Measurements from ENCODE around the gene COL4A5. TPM values are rescaled to one million over a fixed set of nuclear protein-coding genes. Genes with fewer than 3 reads are reported as not detected.

The COL4A5 gene
- total and polyA plus RNA-seq, 2 experiments from 2014 or later, result 28.6 to 99.0 TPM

DNA sequence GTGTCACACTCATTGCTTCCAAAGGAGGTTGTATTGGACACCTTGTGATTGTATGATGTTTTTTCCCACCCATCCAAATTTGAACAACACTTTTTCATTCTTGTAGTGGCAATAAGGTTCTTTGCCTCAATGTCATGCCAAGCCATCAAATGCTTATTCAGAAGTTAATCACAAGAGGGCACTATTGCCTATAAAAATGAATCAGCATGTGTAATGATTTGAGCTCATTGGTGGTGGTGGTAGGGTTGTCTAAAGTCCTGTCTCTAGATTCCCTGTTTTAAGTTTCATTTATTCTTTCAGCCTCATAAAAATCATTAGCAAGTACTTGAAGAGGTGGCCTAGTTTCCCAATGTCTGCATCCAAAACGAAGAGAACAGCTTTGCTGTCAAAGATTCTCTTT lies 259.7 kb downstream of the COL4A5 start:
- 38% methylated on average over 1 of the region's 1 CpG for WGBS (ENCODE audit: low lambda C conversion rate, missing lambda C conversion rate)
- Histone ChIP-seq H3K27me3 (no peaks in the 10 kb centered on the region), H3K4me2 (no peak overlapping the region), H4K20me1 (ENCODE audit: insufficient read depth, poor library complexity, severe bottlenecking) (no peaks in the 10 kb centered on the region), H3K27ac (no peak overlapping the region), H3K4me1 (ENCODE audit: insufficient read depth) (no peaks in the 10 kb centered on the region), H2AFZ (no peak overlapping the region), H3K36me3 (replicated peaks; ENCODE audit: insufficient read depth, low read depth) (no peaks in the 10 kb centered on the region), H3K9me2 (replicated peaks; ENCODE audit: insufficient read depth) (no peaks in the 10 kb centered on the region), H3K9me3 (ENCODE audit: low read depth) (no peaks in the 10 kb centered on the region), H3K4me3 (no peak overlapping the region), H3K79me2 (no peaks in the 10 kb centered on the region)
- DNase-seq (ENCODE audit: low spot score), result peak; percentile 30
- TF ChIP-seq CTCF (IDR thresholded peaks at IDR 0.05; ENCODE audit: poor library complexity), result peak; percentile 56
- no peak for TF ChIP-seq EZH2 (IDR thresholded peaks at IDR 0.05; ENCODE audit: borderline replicate concordance)

GRCh38 chrX:108701633-108702032 lies 262.0 kb downstream of the COL4A5 start:
- WGBS (ENCODE audit: low lambda C conversion rate, missing lambda C conversion rate), result 64% methylated on average over 2 of the region's 2 CpGs
- H3K79me2 ChIP-seq, result no peaks in the 10 kb centered on the region
- no peaks in the 10 kb centered on the region for H4K20me1 ChIP-seq (ENCODE audit: insufficient read depth, poor library complexity, severe bottlenecking)
- no peak overlapping the region for H3K27ac ChIP-seq
- H3K27me3 ChIP-seq, result no peaks in the 10 kb centered on the region
- no peak overlapping the region for H2AFZ ChIP-seq
- no peaks in the 10 kb centered on the region for H3K9me2 ChIP-seq (replicated peaks; ENCODE audit: insufficient read depth)
- H3K9me3 ChIP-seq (ENCODE audit: low read depth), result no peaks in the 10 kb centered on the region
- no peak for DNase-seq (ENCODE audit: low spot score)
- TF ChIP-seq EZH2phosphoT487 (IDR thresholded peaks at IDR 0.05; ENCODE audit: low read depth, severe bottlenecking, unreplicated experiment), result no peak
- no peak for TF ChIP-seq CTCF (IDR thresholded peaks at IDR 0.05; ENCODE audit: poor library complexity)
- TF ChIP-seq EZH2 (IDR thresholded peaks at IDR 0.05; ENCODE audit: borderline replicate concordance), result no peak
- no peak overlapping the region for H3K4me2 ChIP-seq
- H3K4me1 ChIP-seq (ENCODE audit: insufficient read depth), result no peaks in the 10 kb centered on the region
- no peaks in the 10 kb centered on the region for H3K36me3 ChIP-seq (replicated peaks; ENCODE audit: insufficient read depth, low read depth)
- no peak overlapping the region for H3K4me3 ChIP-seq

DNA sequence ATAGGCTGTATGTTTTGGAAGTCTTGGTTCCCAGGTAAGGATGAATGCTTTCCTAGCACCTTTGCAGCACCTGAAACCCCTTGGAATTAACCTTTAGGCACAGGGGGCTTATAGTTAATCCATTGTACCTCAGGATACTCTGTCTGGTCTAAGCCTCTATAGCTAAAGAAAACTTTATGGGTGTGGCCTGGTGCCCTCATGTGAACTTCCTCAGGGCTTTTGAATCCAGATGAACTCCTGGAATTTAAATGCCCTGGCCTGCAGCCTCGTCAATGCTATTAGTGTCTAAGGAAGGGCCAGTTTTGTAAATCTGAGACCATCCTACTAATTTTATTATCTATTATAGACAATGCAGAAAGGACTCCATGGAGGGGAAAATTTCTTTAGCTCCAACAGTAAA lies 262.9 kb downstream of the COL4A5 start:
- H2AFZ ChIP-seq, result no peak overlapping the region
- no peak overlapping the region for H3K4me2 ChIP-seq
- H3K4me3 ChIP-seq, result no peak overlapping the region
- H4K20me1 ChIP-seq (ENCODE audit: insufficient read depth, poor library complexity, severe bottlenecking), result no peaks in the 10 kb centered on the region
- H3K79me2 ChIP-seq, result no peaks in the 10 kb centered on the region
- no peaks in the 10 kb centered on the region for H3K27me3 ChIP-seq
- 23% methylated on average over 1 of the region's 1 CpG for WGBS (ENCODE audit: low lambda C conversion rate, missing lambda C conversion rate)
- H3K9me2 ChIP-seq (replicated peaks; ENCODE audit: insufficient read depth), result no peaks in the 10 kb centered on the region
- H3K9me3 ChIP-seq (ENCODE audit: low read depth), result no peaks in the 10 kb centered on the region
- no peak for TF ChIP-seq CTCF (IDR thresholded peaks at IDR 0.05; ENCODE audit: poor library complexity)
- no peak for TF ChIP-seq EZH2phosphoT487 (IDR thresholded peaks at IDR 0.05; ENCODE audit: low read depth, severe bottlenecking, unreplicated experiment)
- no peak for TF ChIP-seq EZH2 (IDR thresholded peaks at IDR 0.05; ENCODE audit: borderline replicate concordance)
- no peaks in the 10 kb centered on the region for H3K36me3 ChIP-seq (replicated peaks; ENCODE audit: insufficient read depth, low read depth)
- no peak for DNase-seq (ENCODE audit: low spot score)
- H3K27ac ChIP-seq, result no peak overlapping the region
- H3K4me1 ChIP-seq (ENCODE audit: insufficient read depth), result no peaks in the 10 kb centered on the region

GRCh38 chrX:108704839-108705238 lies 265.2 kb downstream of the COL4A5 start:
- Histone ChIP-seq H3K27me3 (no peaks in the 10 kb centered on the region), H4K20me1 (ENCODE audit: insufficient read depth, poor library complexity, severe bottlenecking) (no peaks in the 10 kb centered on the region), H3K36me3 (replicated peaks; ENCODE audit: insufficient read depth, low read depth) (no peaks in the 10 kb centered on the region), H3K9me3 (ENCODE audit: low read depth) (no peaks in the 10 kb centered on the region), H3K4me2 (no peak overlapping the region), H3K4me1 (ENCODE audit: insufficient read depth) (no peaks in the 10 kb centered on the region), H3K4me3 (no peak overlapping the region), H3K9me2 (replicated peaks; ENCODE audit: insufficient read depth) (no peaks in the 10 kb centered on the region), H2AFZ (no peak overlapping the region), H3K79me2 (no peaks in the 10 kb centered on the region), H3K27ac (no peak overlapping the region)
- 66% methylated on average over 2 of the region's 2 CpGs for WGBS (ENCODE audit: low lambda C conversion rate, missing lambda C conversion rate)
- TF ChIP-seq EZH2 (IDR thresholded peaks at IDR 0.05; ENCODE audit: borderline replicate concordance), result no peak
- DNase-seq (ENCODE audit: low spot score), result no peak
